ENCODE measurements around the gene SPECC1. TPM values are rescaled to one million over a fixed set of nuclear protein-coding genes. Genes with fewer than 3 reads are reported as not detected.

Gene SPECC1
- total RNA-seq, 1 donor from 2014 or later: 91.9 TPM

GRCh38 chr17:20063665-20064648 is 54.8 kb downstream of the SPECC1 start:
- peaks cover 41% of the 10 kb centered on the region for H3K4me1 Mint-ChIP-seq (ENCODE audit: low read depth)
- H3K9me3 Mint-ChIP-seq (ENCODE audit: low read depth): no peaks in the 10 kb centered on the region
- no peak for TF ChIP-seq CTCF (IDR thresholded peaks at IDR 0.05)
- DNase-seq (ENCODE audit: low spot score): no peak
- peak overlapping the region; percentile 10 for H3K4me3 Mint-ChIP-seq (ENCODE audit: unreplicated experiment)
- peak overlapping the region; percentile 89 for H3K27ac Mint-ChIP-seq (ENCODE audit: unreplicated experiment)
- H3K36me3 Mint-ChIP-seq (ENCODE audit: low read depth): no peaks in the 10 kb centered on the region
- no peaks in the 10 kb centered on the region for H3K27me3 Mint-ChIP-seq (ENCODE audit: low read depth)

GRCh38 chr17:20066253-20066652 is 57.1 kb downstream of the SPECC1 start:
- H3K36me3 Mint-ChIP-seq (ENCODE audit: low read depth): no peaks in the 10 kb centered on the region
- peak overlapping the region; percentile 73 for H3K27ac Mint-ChIP-seq (ENCODE audit: unreplicated experiment)
- TF ChIP-seq CTCF (IDR thresholded peaks at IDR 0.05): no peak
- H3K27me3 Mint-ChIP-seq (ENCODE audit: low read depth): peaks cover 4% of the 10 kb centered on the region
- no peaks in the 10 kb centered on the region for H3K9me3 Mint-ChIP-seq (ENCODE audit: low read depth)
- no peak overlapping the region for H3K4me3 Mint-ChIP-seq (ENCODE audit: unreplicated experiment)
- peaks cover 37% of the 10 kb centered on the region for H3K4me1 Mint-ChIP-seq (ENCODE audit: low read depth)
- no peak for DNase-seq (ENCODE audit: low spot score)

- Mint-ChIP-seq H3K27ac (ENCODE audit: unreplicated experiment) (no peak overlapping the region), H3K9me3 (ENCODE audit: low read depth) (no peaks in the 10 kb centered on the region), H3K36me3 (ENCODE audit: low read depth) (no peaks in the 10 kb centered on the region), H3K4me1 (ENCODE audit: low read depth) (peaks cover 37% of the 10 kb centered on the region), H3K4me3 (ENCODE audit: unreplicated experiment) (no peak overlapping the region), H3K27me3 (ENCODE audit: low read depth) (peaks cover 4% of the 10 kb centered on the region)
- no peak for DNase-seq (ENCODE audit: low spot score)
- TF ChIP-seq CTCF (IDR thresholded peaks at IDR 0.05): no peak
Measured at GRCh38 chr17:20067711-20068110, 58.6 kb downstream of the SPECC1 start.

GRCh38 chr17:20068445-20068844 is 59.3 kb downstream of the SPECC1 start:
- peaks cover 34% of the 10 kb centered on the region for H3K4me1 Mint-ChIP-seq (ENCODE audit: low read depth)
- H3K27me3 Mint-ChIP-seq (ENCODE audit: low read depth): peaks cover 4% of the 10 kb centered on the region
- no peak for TF ChIP-seq CTCF (IDR thresholded peaks at IDR 0.05)
- H3K36me3 Mint-ChIP-seq (ENCODE audit: low read depth): no peaks in the 10 kb centered on the region
- DNase-seq (ENCODE audit: low spot score): no peak
- no peak overlapping the region for H3K4me3 Mint-ChIP-seq (ENCODE audit: unreplicated experiment)
- H3K27ac Mint-ChIP-seq (ENCODE audit: unreplicated experiment): no peak overlapping the region
- H3K9me3 Mint-ChIP-seq (ENCODE audit: low read depth): no peaks in the 10 kb centered on the region

- Mint-ChIP-seq H3K27ac (ENCODE audit: unreplicated experiment) (no peak overlapping the region), H3K9me3 (ENCODE audit: low read depth) (no peaks in the 10 kb centered on the region), H3K4me1 (ENCODE audit: low read depth) (peaks cover 20% of the 10 kb centered on the region), H3K36me3 (ENCODE audit: low read depth) (no peaks in the 10 kb centered on the region), H3K4me3 (ENCODE audit: unreplicated experiment) (no peak overlapping the region), H3K27me3 (ENCODE audit: low read depth) (peaks cover 4% of the 10 kb centered on the region)
- no peak for TF ChIP-seq CTCF (IDR thresholded peaks at IDR 0.05)
- DNase-seq (ENCODE audit: low spot score): no peak
Measured at GRCh38 chr17:20071824-20072691, 62.9 kb downstream of the SPECC1 start.
